ENCODE measurements around the gene TMEM271.
"Not testable (repeated sequence)": the region's sequence is repeated elsewhere in the genome, so short reads cannot be mapped to it uniquely, and the experiment has no call there.

Gene TMEM271

GRCh38 chr4:604131-604530 lies 28.0 kb upstream of the TMEM271 start:
- no peaks in the 10 kb centered on the region for H3K36me3 ChIP-seq (ENCODE audit: insufficient read depth, low read length)
- H3K4me3 ChIP-seq (ENCODE audit: low read depth in 1 of 2, low read length in 2 of 2): no peak overlapping the region
- no peaks in the 10 kb centered on the region for H3K9me3 ChIP-seq (ENCODE audit: low read length)
- H3K4me1 ChIP-seq (ENCODE audit: insufficient read depth, low read length): no peaks in the 10 kb centered on the region
- H3K27me3 ChIP-seq (ENCODE audit: control insufficient read depth in 1 of 2, insufficient read depth in 2 of 2, low read length in 2 of 2): peaks cover 0 to 6% of the 10 kb centered on the region in 2 donors
- H3K9ac ChIP-seq (ENCODE audit: low read length): no peak overlapping the region
- no peak overlapping the region for H3K27ac ChIP-seq (ENCODE audit: low read depth, low read length)

- no peaks in the 10 kb centered on the region for H3K36me3 ChIP-seq (ENCODE audit: insufficient read depth, low read length)
- H3K9me3 ChIP-seq (ENCODE audit: low read length): no peaks in the 10 kb centered on the region
- no peaks in the 10 kb centered on the region for H3K4me1 ChIP-seq (ENCODE audit: insufficient read depth, low read length)
- H3K4me3 ChIP-seq (ENCODE audit: low read depth in 1 of 2, low read length in 2 of 2): no peak overlapping the region
- H3K9ac ChIP-seq (ENCODE audit: low read length): no peak overlapping the region
- H3K27ac ChIP-seq (ENCODE audit: low read depth, low read length): no peak overlapping the region
- H3K27me3 ChIP-seq (ENCODE audit: control insufficient read depth in 1 of 2, insufficient read depth in 2 of 2, low read length in 2 of 2): peaks cover 0 to 6% of the 10 kb centered on the region in 2 donors
These were observed 26.5 kb upstream of the TMEM271 start for GRCh38 chr4:602559-602942.

GRCh38 chr4:601612-602558 lies 25.8 kb upstream of the TMEM271 start:
- Histone ChIP-seq H3K9ac (ENCODE audit: low read length) (no peak overlapping the region), H3K27ac (ENCODE audit: low read depth, low read length) (no peak overlapping the region), H3K27me3 (ENCODE audit: control insufficient read depth in 1 of 2, insufficient read depth in 2 of 2, low read length in 2 of 2) (peaks cover 0 to 6% of the 10 kb centered on the region in 2 donors), H3K9me3 (ENCODE audit: low read length) (no peaks in the 10 kb centered on the region), H3K4me3 (ENCODE audit: low read depth in 1 of 2, low read length in 2 of 2) (no peak overlapping the region), H3K4me1 (ENCODE audit: insufficient read depth, low read length) (no peaks in the 10 kb centered on the region), H3K36me3 (ENCODE audit: insufficient read depth, low read length) (no peaks in the 10 kb centered on the region)

GRCh38 chr4:600850-601515 lies 24.9 kb upstream of the TMEM271 start:
- Histone ChIP-seq H3K27ac (ENCODE audit: low read depth, low read length) (no peak overlapping the region), H3K9ac (ENCODE audit: low read length) (no peak overlapping the region), H3K36me3 (ENCODE audit: insufficient read depth, low read length) (no peaks in the 10 kb centered on the region), H3K9me3 (ENCODE audit: low read length) (no peaks in the 10 kb centered on the region), H3K4me1 (ENCODE audit: insufficient read depth, low read length) (no peaks in the 10 kb centered on the region), H3K27me3 (ENCODE audit: control insufficient read depth in 1 of 2, insufficient read depth in 2 of 2, low read length in 2 of 2) (peaks cover 0 to 6% of the 10 kb centered on the region in 2 donors), H3K4me3 (ENCODE audit: low read depth in 1 of 2, low read length in 2 of 2) (no peak overlapping the region)

GRCh38 chr4:600166-600565 lies 24.1 kb upstream of the TMEM271 start:
- Histone ChIP-seq H3K4me3 (ENCODE audit: low read depth in 1 of 2, low read length in 2 of 2) (no peak overlapping the region), H3K36me3 (ENCODE audit: insufficient read depth, low read length) (no peaks in the 10 kb centered on the region), H3K27me3 (ENCODE audit: control insufficient read depth in 1 of 2, insufficient read depth in 2 of 2, low read length in 2 of 2) (peaks cover 0 to 6% of the 10 kb centered on the region in 2 donors), H3K27ac (ENCODE audit: low read depth, low read length) (no peak overlapping the region), H3K9ac (ENCODE audit: low read length) (no peak overlapping the region), H3K9me3 (ENCODE audit: low read length) (no peaks in the 10 kb centered on the region), H3K4me1 (ENCODE audit: insufficient read depth, low read length) (no peaks in the 10 kb centered on the region)

GRCh38 chr4:598925-599324 lies 22.8 kb upstream of the TMEM271 start:
- no peak overlapping the region for H3K4me3 ChIP-seq (ENCODE audit: low read depth in 1 of 2, low read length in 2 of 2)
- no peaks in the 10 kb centered on the region for H3K36me3 ChIP-seq (ENCODE audit: insufficient read depth, low read length)
- H3K27ac ChIP-seq (ENCODE audit: low read depth, low read length): no peak overlapping the region
- no peaks in the 10 kb centered on the region for H3K9me3 ChIP-seq (ENCODE audit: low read length)
- no peak overlapping the region for H3K9ac ChIP-seq (ENCODE audit: low read length)
- peaks cover 0 to 6% of the 10 kb centered on the region in 2 donors for H3K27me3 ChIP-seq (ENCODE audit: control insufficient read depth in 1 of 2, insufficient read depth in 2 of 2, low read length in 2 of 2)
- no peaks in the 10 kb centered on the region for H3K4me1 ChIP-seq (ENCODE audit: insufficient read depth, low read length)

GRCh38 chr4:592825-593520 lies 16.9 kb upstream of the TMEM271 start:
- no peaks in the 10 kb centered on the region for H3K4me1 ChIP-seq (ENCODE audit: insufficient read depth, low read length)
- no peak overlapping the region for H3K4me3 ChIP-seq (ENCODE audit: low read depth in 1 of 2, low read length in 2 of 2)
- no peaks in the 10 kb centered on the region for H3K36me3 ChIP-seq (ENCODE audit: insufficient read depth, low read length)
- peaks cover 0 to 11% of the 10 kb centered on the region in 2 donors for H3K27me3 ChIP-seq (ENCODE audit: control insufficient read depth in 1 of 2, insufficient read depth in 2 of 2, low read length in 2 of 2)
- no peak overlapping the region for H3K27ac ChIP-seq (ENCODE audit: low read depth, low read length)
- H3K9ac ChIP-seq (ENCODE audit: low read length): no peak overlapping the region
- H3K9me3 ChIP-seq (ENCODE audit: low read length): no peaks in the 10 kb centered on the region

GRCh38 chr4:592178-592577 lies 16.1 kb upstream of the TMEM271 start:
- H3K36me3 ChIP-seq (ENCODE audit: insufficient read depth, low read length); H3K9me3 ChIP-seq (ENCODE audit: low read length); H3K27ac ChIP-seq (ENCODE audit: low read depth, low read length); H3K4me3 ChIP-seq (ENCODE audit: low read depth in 1 of 2, low read length in 2 of 2); H3K4me1 ChIP-seq (ENCODE audit: insufficient read depth, low read length); H3K9ac ChIP-seq (ENCODE audit: low read length): not testable (repeated sequence)
- H3K27me3 ChIP-seq (ENCODE audit: control insufficient read depth in 1 of 2, insufficient read depth in 2 of 2, low read length in 2 of 2): peaks cover 0 to 12% of the 10 kb centered on the region in 2 donors

GRCh38 chr4:590313-590841 lies 14.3 kb upstream of the TMEM271 start:
- no peaks in the 10 kb centered on the region for H3K36me3 ChIP-seq (ENCODE audit: insufficient read depth, low read length)
- no peak overlapping the region for H3K4me3 ChIP-seq (ENCODE audit: low read depth in 1 of 2, low read length in 2 of 2)
- no peaks in the 10 kb centered on the region for H3K4me1 ChIP-seq (ENCODE audit: insufficient read depth, low read length)
- no peak overlapping the region for H3K9ac ChIP-seq (ENCODE audit: low read length)
- H3K27ac ChIP-seq (ENCODE audit: low read depth, low read length): no peak overlapping the region
- H3K9me3 ChIP-seq (ENCODE audit: low read length): no peaks in the 10 kb centered on the region
- H3K27me3 ChIP-seq (ENCODE audit: control insufficient read depth in 1 of 2, insufficient read depth in 2 of 2, low read length in 2 of 2): peaks cover 0 to 12% of the 10 kb centered on the region in 2 donors

- peaks cover 0 to 12% of the 10 kb centered on the region in 2 donors for H3K27me3 ChIP-seq (ENCODE audit: control insufficient read depth in 1 of 2, insufficient read depth in 2 of 2, low read length in 2 of 2)
- H3K36me3 ChIP-seq (ENCODE audit: insufficient read depth, low read length): no peaks in the 10 kb centered on the region
- H3K4me3 ChIP-seq (ENCODE audit: low read depth in 1 of 2, low read length in 2 of 2): no peak overlapping the region
- H3K9me3 ChIP-seq (ENCODE audit: low read length): no peaks in the 10 kb centered on the region
- H3K27ac ChIP-seq (ENCODE audit: low read depth, low read length): no peak overlapping the region
- H3K4me1 ChIP-seq (ENCODE audit: insufficient read depth, low read length): no peaks in the 10 kb centered on the region
- H3K9ac ChIP-seq (ENCODE audit: low read length): no peak overlapping the region
These were observed 13.3 kb upstream of the TMEM271 start for GRCh38 chr4:589219-589963.
